Measurements from ENCODE around the gene TMEM42. TPM values are rescaled to one million over a fixed set of nuclear protein-coding genes. Genes with fewer than 3 reads are reported as not detected.
"Not testable (repeated sequence)": the region's sequence is repeated elsewhere in the genome, so short reads cannot be mapped to it uniquely, and the experiment has no call there.

Gene TMEM42
- polyA plus RNA-seq, 1 of the 3 experiments (the other 2 are of a cell fraction) = 32.8 TPM

GRCh38 chr3:44816334-44816733 is 45.4 kb upstream of the TMEM42 start:
- H3K4me3 ChIP-seq (ENCODE audit: low read depth in 2 of 2, low read length in 1 of 2); H3K9ac ChIP-seq; CTCF ChIA-PET; H3F3A ChIP-seq (replicated peaks; ENCODE audit: insufficient read depth); H3K4me1 ChIP-seq (ENCODE audit: control insufficient read depth in 1 of 2, insufficient read depth in 2 of 2, low read depth in 1 of 2, low read length in 1 of 2); H4K20me1 ChIP-seq (ENCODE audit: insufficient read depth); DNase-seq; H3K27ac ChIP-seq (ENCODE audit: low read depth in 2 of 2, low read length in 1 of 2); H2AFZ ChIP-seq (ENCODE audit: low read depth); H3K27me3 ChIP-seq (ENCODE audit: insufficient read depth); H3K9me2 ChIP-seq; POLR2A ChIA-PET; H3K9me3 ChIP-seq; H3K4me2 ChIP-seq: not testable (repeated sequence)
- peaks cover 11% of the 10 kb centered on the region; the same call in 1 of the 2 replicates for H3K79me2 ChIP-seq (ENCODE audit: insufficient read depth)
- H3K36me3 ChIP-seq (replicated peaks in 1 of 2; ENCODE audit: control insufficient read depth in 1 of 2, insufficient read depth in 2 of 2, low read length in 1 of 2) = peaks cover 11 to 30% of the 10 kb centered on the region in 2 experiments
- WGBS (ENCODE audit: low lambda C conversion rate) = 100% methylated on average over 2 of the region's 2 CpGs

GRCh38 chr3:44821206-44821605 is 40.5 kb upstream of the TMEM42 start:
- WGBS (ENCODE audit: low lambda C conversion rate) = no CpG with 5 or more reads among the region's 34 CpGs
- CTCF ChIA-PET = not testable (repeated sequence)

GRCh38 chr3:44825264-44825925 is 36.3 kb upstream of the TMEM42 start:
- peak; percentile 51 for DNase-seq
- Histone ChIP-seq H3K9me2 (no peaks in the 10 kb centered on the region), H3K27ac (ENCODE audit: low read depth in 2 of 2, low read length in 1 of 2) (peak overlapping the region; percentile 42 to 71), H3K79me2 (ENCODE audit: insufficient read depth) (no peaks in the 10 kb centered on the region; the same call in 1 of the 2 replicates), H3K4me2 (no peak overlapping the region), H3K9me3 (no peaks in the 10 kb centered on the region), H2AFZ (ENCODE audit: low read depth) (peak overlapping the region; percentile 78), H4K20me1 (ENCODE audit: insufficient read depth) (no peaks in the 10 kb centered on the region), H3K36me3 (replicated peaks in 1 of 2; ENCODE audit: control insufficient read depth in 1 of 2, insufficient read depth in 2 of 2, low read length in 1 of 2) (peaks cover 15 to 23% of the 10 kb centered on the region in 2 experiments), H3K9ac (no peak overlapping the region), H3K4me1 (ENCODE audit: control insufficient read depth in 1 of 2, insufficient read depth in 2 of 2, low read depth in 1 of 2, low read length in 1 of 2) (peaks cover 7 to 9% of the 10 kb centered on the region in 2 experiments; a peak in 3 of 4 replicates), H3K27me3 (ENCODE audit: insufficient read depth) (no peaks in the 10 kb centered on the region), H3F3A (replicated peaks; ENCODE audit: insufficient read depth) (peaks cover 10% of the 10 kb centered on the region), H3K4me3 (ENCODE audit: low read depth in 2 of 2, low read length in 1 of 2) (no peak overlapping the region)
- TF ChIP-seq EP300 (IDR thresholded peaks at IDR 0.05; ENCODE audit: borderline replicate concordance in 1 of 2, low read depth in 1 of 2, low read length in 1 of 2) (peak in 1 of 2 experiments; percentile 34; a peak in 1 of 4 replicates), MXI1 (IDR thresholded peaks at IDR 0.05; ENCODE audit: low read depth, low read length) (peak; percentile 35; the same call in 1 of the 2 replicates), FOSL2 (IDR thresholded peaks at IDR 0.05; ENCODE audit: borderline replicate concordance, low read depth) (peak; percentile 8; the same call in 1 of the 2 replicates), TCF12 (IDR thresholded peaks at IDR 0.05) (0 out of 2 replicates have a peak, but pooled peaks have one; percentile 8), RCOR1 (IDR thresholded peaks at IDR 0.05; ENCODE audit: low read length) (peak; percentile 68), USF2 (IDR thresholded peaks at IDR 0.05; ENCODE audit: borderline replicate concordance, low read depth, low read length) (no peak), RAD21 (IDR thresholded peaks at IDR 0.05; ENCODE audit: low read length) (no peak), NRF1 (IDR thresholded peaks at IDR 0.05; ENCODE audit: low read depth, low read length) (no peak), ELF1 (IDR thresholded peaks at IDR 0.05) (peak; percentile 87), MAX (IDR thresholded peaks at IDR 0.05; ENCODE audit: low read depth) (0 out of 2 replicates have a peak, but pooled peaks have one; percentile 14), CTCF (IDR thresholded peaks at IDR 0.05) (no peak)
- POLR2A ChIA-PET = interaction anchor here (0.9 kb wide), 1 partner anchor 315 kb away, joined by 3 read pairs; no protein-coding TSS in a partner anchor
- CTCF ChIA-PET = interaction anchor here (0.7 to 1.4 kb wide), 4 partner anchors 8 to 89 kb away, joined by 3 to 6 read pairs (median 4); no protein-coding TSS in a partner anchor
- 33% methylated on average over 2 of the region's 2 CpGs for WGBS (ENCODE audit: low lambda C conversion rate)

More at GRCh38 chr3:44821206-44821605, 40.5 kb upstream of the TMEM42 start:
- H3K4me3 ChIP-seq (ENCODE audit: low read depth in 2 of 2, low read length in 1 of 2); DNase-seq; H3K4me2 ChIP-seq; H2AFZ ChIP-seq (ENCODE audit: low read depth); H3K9me2 ChIP-seq; POLR2A ChIA-PET; H3F3A ChIP-seq (replicated peaks; ENCODE audit: insufficient read depth); H3K4me1 ChIP-seq (ENCODE audit: control insufficient read depth in 1 of 2, insufficient read depth in 2 of 2, low read depth in 1 of 2, low read length in 1 of 2); H4K20me1 ChIP-seq (ENCODE audit: insufficient read depth); H3K27ac ChIP-seq (ENCODE audit: low read depth in 2 of 2, low read length in 1 of 2); H3K27me3 ChIP-seq (ENCODE audit: insufficient read depth); H3K36me3 ChIP-seq (replicated peaks in 1 of 2; ENCODE audit: control insufficient read depth in 1 of 2, insufficient read depth in 2 of 2, low read length in 1 of 2); H3K9ac ChIP-seq; H3K9me3 ChIP-seq: not testable (repeated sequence)
- peaks cover 11% of the 10 kb centered on the region for H3K79me2 ChIP-seq (ENCODE audit: insufficient read depth)
